ENCODE measurements around the gene POC1A.

- no peak for TF ChIP-seq POLR2A (IDR thresholded peaks at IDR 0.05; ENCODE audit: low read length)
- TF ChIP-seq GATA1 (IDR thresholded peaks at IDR 0.05; ENCODE audit: low read depth, low read length), result no peak
Measured at GRCh38 chr3:52174896-52175295, 20.7 kb upstream of the POC1A start.

Measured in erythroblast (primary cell).